OCI-LY7 (cell line): Measurements from ENCODE around the gene CTNND2.

Experiments
- CTCF ChIP-seq: fragments of 200-600 bp; sonication (generic); conservative IDR thresholded peaks from 2 replicates; pipeline ENCODE4 v1.5.1; 2014; ENCODE audit warnings: mild to moderate bottlenecking, antibody characterized with exemption, low read length, moderate library complexity, mixed read lengths
- EZH2phosphoT487 ChIP-seq: fragments of 200-600 bp; sonication (generic); IDR thresholded peaks from 2 replicates; pipeline ENCODE4 v1.6.1; 2018; ENCODE audit warnings: low read depth, borderline replicate concordance, mild to moderate bottlenecking, mixed run types, antibody characterized with exemption, low read length, moderate library complexity, mixed read lengths

GRCh38 chr5:11906497-11906896 is 2.3 kb upstream of the CTNND2 start:
- TF ChIP-seq CTCF (no peak), EZH2phosphoT487 (no peak)
